ENCODE results near the gene USP48. TPM values are rescaled to one million over a fixed set of nuclear protein-coding genes. Genes with fewer than 3 reads are reported as not detected.

The USP48 gene
- total RNA-seq, 1 experiment from 2014 or later: 84.8 TPM

DNA sequence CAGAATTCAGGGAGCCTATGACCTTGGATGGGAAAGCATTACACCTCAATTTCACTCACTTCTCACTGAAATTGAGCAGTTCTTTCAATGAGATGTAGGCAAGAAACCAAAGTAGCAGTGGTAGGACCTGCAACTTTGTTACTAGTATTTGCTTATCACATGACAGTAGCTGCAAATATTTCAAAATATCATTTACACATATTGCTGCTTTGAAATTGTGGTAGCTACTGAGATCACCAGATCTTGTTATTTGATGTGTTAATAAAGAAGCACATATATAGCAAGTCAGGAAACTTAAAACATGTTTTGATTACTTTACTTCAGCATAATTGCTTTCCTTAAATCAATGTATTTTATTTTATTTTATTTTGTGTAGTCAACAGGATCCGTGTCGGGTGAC, 42.0 kb upstream of the USP48 start:
- Histone ChIP-seq H2AK5ac (ENCODE audit: insufficient read length, low read length) (no peak overlapping the region), H3K9ac (ENCODE audit: extremely low read depth, insufficient read length, low read length) (no peak overlapping the region), H3K27me3 (ENCODE audit: insufficient read depth, low read length) (no peaks in the 10 kb centered on the region), H3K79me1 (ENCODE audit: insufficient read depth, low read depth, low read length, poor library complexity, severe bottlenecking) (no peaks in the 10 kb centered on the region), H4K20me1 (ENCODE audit: control insufficient read depth, insufficient read depth, insufficient read length) (no peaks in the 10 kb centered on the region), H2BK120ac (ENCODE audit: low read depth, low read length, poor library complexity, severe bottlenecking) (no peak overlapping the region), H4K8ac (replicated peaks; ENCODE audit: insufficient read length, low read depth, low read length) (no peak overlapping the region), H4K91ac (ENCODE audit: insufficient read length, low read depth, low read length) (no peak overlapping the region), H3K4ac (ENCODE audit: low read depth, low read length) (no peak overlapping the region), H2BK5ac (ENCODE audit: insufficient read length, low read length) (no peak overlapping the region), H2BK20ac (ENCODE audit: low read depth, low read length, poor library complexity, severe bottlenecking) (no peak overlapping the region), H3K4me2 (ENCODE audit: insufficient read depth, insufficient read length, low read length) (no peak overlapping the region), H3K23ac (ENCODE audit: insufficient read length, low read depth, low read length) (no peak overlapping the region), H3K14ac (ENCODE audit: insufficient read depth, low read length) (no peak overlapping the region), H3K56ac (ENCODE audit: insufficient read length, low read depth, low read length) (no peak overlapping the region), H3K18ac (ENCODE audit: insufficient read length, low read depth, low read length) (no peak overlapping the region), H3K79me2 (ENCODE audit: insufficient read depth, low read length) (no peaks in the 10 kb centered on the region), H3K9me3 (ENCODE audit: control insufficient read depth, low read depth, low read length) (no peaks in the 10 kb centered on the region), H2AFZ (ENCODE audit: low read length) (no peak overlapping the region), H3K23me2 (ENCODE audit: insufficient read length, low read depth, low read length, poor library complexity, severe bottlenecking) (no peaks in the 10 kb centered on the region), H3K4me1 (ENCODE audit: insufficient read depth, low read length) (no peaks in the 10 kb centered on the region), H3K27ac (ENCODE audit: insufficient read length, low read depth, low read length) (no peak overlapping the region), H2BK12ac (ENCODE audit: insufficient read length, low read depth, low read length) (no peak overlapping the region), H3T11ph (ENCODE audit: low read length) (no peak overlapping the region), H2BK15ac (ENCODE audit: low read depth, low read length) (no peak overlapping the region), H4K5ac (ENCODE audit: insufficient read length, low read depth, low read length) (no peak overlapping the region)
- Mint-ChIP-seq H3K4me3 (no peak overlapping the region), H3K9me3 (no peaks in the 10 kb centered on the region), H3K27ac (no peak overlapping the region), H3K4me1 (peaks cover 0 to 6% of the 10 kb centered on the region in 2 experiments; a peak in 1 of 4 replicates), H3K27me3 (ENCODE audit: low read depth) (no peaks in the 10 kb centered on the region; the same call in 1 of the 2 replicates), H3K36me3 (ENCODE audit: insufficient read depth in 1 of 3, low read depth in 3 of 3) (peaks cover 18 to 45% (median 32%) of the 10 kb centered on the region in 3 experiments)
- TF ChIP-seq, protein P1, sequence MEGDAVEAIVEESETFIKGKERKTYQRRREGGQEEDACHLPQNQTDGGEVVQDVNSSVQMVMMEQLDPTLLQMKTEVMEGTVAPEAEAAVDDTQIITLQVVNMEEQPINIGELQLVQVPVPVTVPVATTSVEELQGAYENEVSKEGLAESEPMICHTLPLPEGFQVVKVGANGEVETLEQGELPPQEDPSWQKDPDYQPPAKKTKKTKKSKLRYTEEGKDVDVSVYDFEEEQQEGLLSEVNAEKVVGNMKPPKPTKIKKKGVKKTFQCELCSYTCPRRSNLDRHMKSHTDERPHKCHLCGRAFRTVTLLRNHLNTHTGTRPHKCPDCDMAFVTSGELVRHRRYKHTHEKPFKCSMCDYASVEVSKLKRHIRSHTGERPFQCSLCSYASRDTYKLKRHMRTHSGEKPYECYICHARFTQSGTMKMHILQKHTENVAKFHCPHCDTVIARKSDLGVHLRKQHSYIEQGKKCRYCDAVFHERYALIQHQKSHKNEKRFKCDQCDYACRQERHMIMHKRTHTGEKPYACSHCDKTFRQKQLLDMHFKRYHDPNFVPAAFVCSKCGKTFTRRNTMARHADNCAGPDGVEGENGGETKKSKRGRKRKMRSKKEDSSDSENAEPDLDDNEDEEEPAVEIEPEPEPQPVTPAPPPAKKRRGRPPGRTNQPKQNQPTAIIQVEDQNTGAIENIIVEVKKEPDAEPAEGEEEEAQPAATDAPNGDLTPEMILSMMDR (conservative IDR thresholded peaks at IDR 0.05): no peak
- no CpG with 5 or more reads among the region's 2 CpGs for WGBS (ENCODE audit: extremely low coverage, insufficient read length, low lambda C conversion rate)
- no peak for DNase-seq
